ENCODE data around the gene MCAT.

MCAT gene

GRCh38 chr22:43176090-43176489 lies 32.9 kb upstream of the MCAT start:
- no peak for DNase-seq
- H3K27ac ChIP-seq, result no peak overlapping the region
- in situ Hi-C loops (cut with HindIII; ENCODE audit: low pct_ligation_motif_present, low sequenced_read_pairs), result no loop called here
- H3K27me3 ChIP-seq (replicated peaks), result no peaks in the 10 kb centered on the region
- TF ChIP-seq, protein P1, sequence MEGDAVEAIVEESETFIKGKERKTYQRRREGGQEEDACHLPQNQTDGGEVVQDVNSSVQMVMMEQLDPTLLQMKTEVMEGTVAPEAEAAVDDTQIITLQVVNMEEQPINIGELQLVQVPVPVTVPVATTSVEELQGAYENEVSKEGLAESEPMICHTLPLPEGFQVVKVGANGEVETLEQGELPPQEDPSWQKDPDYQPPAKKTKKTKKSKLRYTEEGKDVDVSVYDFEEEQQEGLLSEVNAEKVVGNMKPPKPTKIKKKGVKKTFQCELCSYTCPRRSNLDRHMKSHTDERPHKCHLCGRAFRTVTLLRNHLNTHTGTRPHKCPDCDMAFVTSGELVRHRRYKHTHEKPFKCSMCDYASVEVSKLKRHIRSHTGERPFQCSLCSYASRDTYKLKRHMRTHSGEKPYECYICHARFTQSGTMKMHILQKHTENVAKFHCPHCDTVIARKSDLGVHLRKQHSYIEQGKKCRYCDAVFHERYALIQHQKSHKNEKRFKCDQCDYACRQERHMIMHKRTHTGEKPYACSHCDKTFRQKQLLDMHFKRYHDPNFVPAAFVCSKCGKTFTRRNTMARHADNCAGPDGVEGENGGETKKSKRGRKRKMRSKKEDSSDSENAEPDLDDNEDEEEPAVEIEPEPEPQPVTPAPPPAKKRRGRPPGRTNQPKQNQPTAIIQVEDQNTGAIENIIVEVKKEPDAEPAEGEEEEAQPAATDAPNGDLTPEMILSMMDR (IDR thresholded peaks at IDR 0.05; ENCODE audit: low read depth, low read length, missing control alignments), result no peak
- peaks cover 53% of the 10 kb centered on the region for H3K36me3 ChIP-seq (replicated peaks)
- no peak overlapping the region for H3K4me3 ChIP-seq (ENCODE audit: low read depth, low read length)

GRCh38 chr22:43174941-43175531 lies 31.8 kb upstream of the MCAT start:
- no peak for DNase-seq
- Histone ChIP-seq H3K27me3 (replicated peaks) (no peaks in the 10 kb centered on the region), H3K27ac (no peak overlapping the region), H3K36me3 (replicated peaks) (peaks cover 52% of the 10 kb centered on the region), H3K4me3 (ENCODE audit: low read depth, low read length) (no peak overlapping the region)
- in situ Hi-C loops (cut with HindIII; ENCODE audit: low pct_ligation_motif_present, low sequenced_read_pairs), result no loop called here
- TF ChIP-seq, protein P1 (IDR thresholded peaks at IDR 0.05; ENCODE audit: low read depth, low read length, missing control alignments), result no peak

DNA sequence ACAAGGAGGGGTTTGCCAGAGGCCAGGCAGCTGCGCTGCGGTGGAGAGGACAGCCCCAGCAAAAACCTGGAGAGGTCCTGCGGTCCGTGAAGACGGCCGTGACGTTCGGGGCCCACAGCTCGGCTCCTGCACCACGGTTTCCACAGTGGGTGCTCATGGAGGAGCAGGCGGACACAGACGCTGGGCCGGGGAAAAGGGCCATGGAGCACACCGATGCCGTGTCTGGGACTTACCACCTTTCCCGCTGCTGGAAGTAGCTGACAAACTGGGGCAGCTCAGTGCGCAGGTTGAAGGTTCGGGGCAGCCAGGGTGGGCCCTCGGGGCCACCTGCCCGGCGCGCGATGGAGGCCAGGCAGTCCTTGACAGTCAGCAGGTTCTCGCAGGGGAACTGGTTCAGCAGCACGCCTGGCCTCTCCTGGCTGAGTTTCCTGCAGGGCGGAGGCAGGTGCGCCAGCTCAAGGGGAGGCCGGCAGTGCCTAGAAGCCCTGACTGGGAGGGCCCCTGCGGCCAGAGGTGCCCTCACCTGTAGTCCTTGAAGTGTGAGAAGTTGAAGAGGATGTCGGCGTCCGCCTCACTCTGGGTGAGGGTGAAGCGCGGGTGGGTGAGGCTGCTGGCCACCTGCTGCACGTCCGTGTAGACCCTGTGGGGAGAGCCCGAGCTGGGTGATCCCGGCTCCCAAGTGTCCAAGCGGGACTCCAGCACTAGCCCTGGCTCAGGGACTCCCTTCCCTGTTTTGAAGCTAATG lies 30.9 kb upstream of the MCAT start:
- Histone ChIP-seq H3K4me3 (ENCODE audit: low read depth, low read length) (no peak overlapping the region), H3K27ac (no peak overlapping the region), H3K27me3 (replicated peaks) (no peaks in the 10 kb centered on the region), H3K36me3 (replicated peaks) (peaks cover 44% of the 10 kb centered on the region)
- in situ Hi-C loops (cut with HindIII; ENCODE audit: low pct_ligation_motif_present, low sequenced_read_pairs), result no loop called here
- TF ChIP-seq, protein P1 (IDR thresholded peaks at IDR 0.05; ENCODE audit: low read depth, low read length, missing control alignments), result no peak
- DNase-seq, result no peak

DNA sequence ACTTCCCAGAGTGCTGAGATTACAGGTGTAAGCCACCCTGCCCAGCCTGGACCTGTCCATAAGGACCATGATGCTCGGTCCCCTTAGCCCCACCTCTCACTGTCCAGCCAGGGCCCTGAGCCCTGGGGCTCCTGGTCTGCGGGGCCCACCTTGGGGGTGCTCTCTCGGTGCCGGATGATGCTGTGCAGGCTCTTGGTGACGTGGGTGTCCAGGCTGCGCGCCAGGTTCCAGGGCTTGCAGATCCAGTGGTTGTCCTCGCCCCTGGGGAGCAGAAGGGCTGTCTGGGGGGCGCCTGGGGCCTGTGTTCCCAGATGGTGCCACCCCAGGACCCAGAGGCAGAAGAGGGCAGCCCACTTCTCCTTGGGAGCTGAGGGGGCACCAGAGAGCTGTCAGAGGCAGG lies 30.4 kb upstream of the MCAT start:
- in situ Hi-C loops (cut with HindIII; ENCODE audit: low pct_ligation_motif_present, low sequenced_read_pairs), result no loop called here
- TF ChIP-seq, protein P1 (IDR thresholded peaks at IDR 0.05; ENCODE audit: low read depth, low read length, missing control alignments), result no peak
- H3K27me3 ChIP-seq (replicated peaks), result no peaks in the 10 kb centered on the region
- H3K36me3 ChIP-seq (replicated peaks), result peaks cover 41% of the 10 kb centered on the region
- DNase-seq, result no peak
- no peak overlapping the region for H3K4me3 ChIP-seq (ENCODE audit: low read depth, low read length)
- H3K27ac ChIP-seq, result no peak overlapping the region

- in situ Hi-C loops (cut with HindIII; ENCODE audit: low pct_ligation_motif_present, low sequenced_read_pairs), result no loop called here
- TF ChIP-seq, protein P1 (IDR thresholded peaks at IDR 0.05; ENCODE audit: low read depth, low read length, missing control alignments), result no peak
Observed at GRCh38 chr22:43172191-43172590, 29.0 kb upstream of the MCAT start.

More at GRCh38 chr22:43172191-43172590, 29.0 kb upstream of the MCAT start:
- no peak for DNase-seq
- Histone ChIP-seq H3K36me3 (replicated peaks) (peaks cover 39% of the 10 kb centered on the region), H3K27ac (no peak overlapping the region), H3K27me3 (replicated peaks) (no peaks in the 10 kb centered on the region), H3K4me3 (ENCODE audit: low read depth, low read length) (no peak overlapping the region)

All from brain microvascular endothelial cell (primary cell).